Activated gamma-delta T cell treated with anti-CD3 and anti-CD28 coated beads, Interleukin-2, amount 50 U/mL, for 16 hours (primary cell): ENCODE results near the gene SLC16A14.

Source experiments
- DNase-seq: peaks from one replicate; pipeline ENCODE4 v3.0.0-alpha.2; 2020; ENCODE audit warnings: low read depth

SLC16A14 gene

GRCh38 chr2:230042195-230042594 is 26.5 kb downstream of the SLC16A14 start:
- no peak for DNase-seq

- no peak for DNase-seq
Measured at GRCh38 chr2:230023313-230023712, 45.4 kb downstream of the SLC16A14 start.

- DNase-seq, result no peak
Measured at GRCh38 chr2:230019742-230020141, 49.0 kb downstream of the SLC16A14 start.

DNA sequence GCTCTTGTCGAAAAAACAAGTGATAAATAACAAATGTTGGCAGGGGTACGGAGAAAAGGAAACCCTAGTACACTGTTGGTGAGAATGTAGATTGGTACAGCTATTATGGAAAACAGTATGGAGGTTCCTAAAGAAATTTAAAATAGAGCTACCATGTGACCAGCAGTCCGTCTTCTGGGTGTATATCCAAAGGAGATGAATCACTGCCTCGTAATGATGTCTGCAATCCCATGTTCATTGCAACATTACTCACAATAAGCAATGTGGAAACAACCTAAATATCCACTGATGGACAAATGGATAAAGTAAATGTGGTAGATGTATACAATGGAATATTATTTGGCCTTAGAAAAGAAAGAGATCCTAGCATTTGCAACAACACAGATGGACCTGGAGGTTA is 50.6 kb downstream of the SLC16A14 start:
- no peak for DNase-seq

GRCh38 chr2:230016844-230017243 is 51.9 kb downstream of the SLC16A14 start:
- no peak for DNase-seq

DNA sequence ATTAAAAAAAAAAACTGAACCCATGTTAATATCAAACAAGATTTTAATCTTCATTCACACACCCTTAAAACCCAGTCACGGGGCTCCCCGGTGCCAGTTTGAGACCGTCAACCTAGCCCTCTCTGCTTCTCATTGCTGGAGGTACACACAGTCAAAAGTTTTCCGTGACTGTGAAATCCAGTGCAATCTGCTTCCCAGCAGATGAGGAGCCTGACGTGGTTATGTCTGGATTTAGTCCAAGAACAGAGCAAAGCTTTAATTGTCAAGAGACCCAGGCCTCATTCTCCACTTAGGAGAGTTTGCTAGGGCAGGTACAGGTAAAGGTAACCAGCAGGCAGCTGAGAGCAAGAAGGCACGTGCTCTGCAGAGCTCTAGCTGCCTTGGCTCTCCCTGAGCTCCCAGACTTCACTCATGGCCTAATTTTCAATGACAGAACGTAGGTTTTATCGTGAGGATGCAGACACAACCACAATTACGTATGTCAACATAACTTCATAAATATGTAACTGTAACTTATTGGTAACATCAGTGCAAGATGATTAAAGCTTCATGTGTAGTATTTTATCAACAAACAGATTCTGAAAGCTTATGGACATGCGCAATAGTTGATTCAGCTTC is 56.3 kb downstream of the SLC16A14 start:
- no peak for DNase-seq

- DNase-seq, result no peak
Measured at GRCh38 chr2:230011617-230012016, 57.1 kb downstream of the SLC16A14 start.

GRCh38 chr2:230010501-230010900 is 58.2 kb downstream of the SLC16A14 start:
- no peak for DNase-seq

- no peak for DNase-seq
Measured at GRCh38 chr2:230008708-230009066, 60.0 kb downstream of the SLC16A14 start.

DNA sequence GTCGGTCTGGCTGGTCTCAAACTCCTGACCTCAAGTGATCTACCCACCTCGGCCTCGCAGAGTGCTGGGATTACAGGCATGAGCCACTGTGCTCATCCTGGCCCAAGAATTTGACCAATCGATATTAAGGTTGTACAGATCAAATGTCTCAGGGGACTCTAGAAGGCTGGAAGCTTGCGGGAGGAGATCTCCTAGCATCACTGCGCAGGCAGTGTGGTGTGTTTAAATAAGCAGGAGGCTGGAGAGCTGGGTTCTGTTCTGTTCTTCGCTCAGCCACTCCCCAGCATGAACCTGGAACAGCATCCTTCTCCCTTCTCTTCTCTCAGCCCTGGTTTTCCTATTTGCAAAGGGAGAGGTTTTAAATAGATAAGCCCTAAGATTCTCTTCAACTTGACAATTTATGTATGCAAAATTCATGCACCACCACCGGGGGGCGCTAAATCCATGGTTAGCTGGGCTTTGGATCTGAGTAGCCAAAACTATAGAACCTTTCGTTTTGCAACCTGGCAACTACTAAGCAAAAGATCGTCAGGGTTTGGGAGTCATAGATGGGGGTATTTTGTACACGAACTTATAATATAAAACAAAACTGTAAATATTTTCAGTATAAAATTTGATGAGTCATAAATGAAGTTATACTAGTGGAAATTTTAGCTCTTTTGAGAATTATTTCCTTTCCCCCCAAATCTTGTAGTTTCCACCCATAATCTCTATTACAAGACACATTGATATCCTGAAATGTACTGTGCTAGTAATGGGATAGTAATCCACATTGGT is 60.6 kb downstream of the SLC16A14 start:
- peak; percentile 73 for DNase-seq

- no peak for DNase-seq
Measured at GRCh38 chr2:230000118-230000841, 68.4 kb downstream of the SLC16A14 start.

- no peak for DNase-seq
Measured at GRCh38 chr2:229997565-229997964, 71.2 kb downstream of the SLC16A14 start.

GRCh38 chr2:229996320-229996719 is 72.4 kb downstream of the SLC16A14 start:
- DNase-seq, result no peak

GRCh38 chr2:229993236-229993635 is 75.5 kb downstream of the SLC16A14 start:
- no peak for DNase-seq
